Hepatocyte (in vitro differentiated cells): ENCODE data around the gene HPCAL4.

Experiments
- CTCF ChIP-seq: fragments of 200-600 bp; sonication (generic); IDR thresholded peaks from 2 replicates; pipeline ENCODE4 v1.5.1; 2016; ENCODE audit warnings: antibody characterized with exemption, mild to moderate bottlenecking; ENCODE audit not compliant: poor library complexity
- EZH2 ChIP-seq: fragments of 200-600 bp; sonication (generic); IDR thresholded peaks from 2 replicates; pipeline ENCODE4 v1.6.1; 2016; ENCODE audit warnings: antibody characterized with exemption, mild to moderate bottlenecking, borderline replicate concordance
- EZH2phosphoT487 ChIP-seq: fragments of 200-600 bp; sonication (generic); IDR thresholded peaks from one replicate; pipeline ENCODE4 v1.6.1; 2018; ENCODE audit warnings: antibody characterized with exemption, mild to moderate bottlenecking, low read depth, moderate library complexity; ENCODE audit not compliant: unreplicated experiment, severe bottlenecking

DNA sequence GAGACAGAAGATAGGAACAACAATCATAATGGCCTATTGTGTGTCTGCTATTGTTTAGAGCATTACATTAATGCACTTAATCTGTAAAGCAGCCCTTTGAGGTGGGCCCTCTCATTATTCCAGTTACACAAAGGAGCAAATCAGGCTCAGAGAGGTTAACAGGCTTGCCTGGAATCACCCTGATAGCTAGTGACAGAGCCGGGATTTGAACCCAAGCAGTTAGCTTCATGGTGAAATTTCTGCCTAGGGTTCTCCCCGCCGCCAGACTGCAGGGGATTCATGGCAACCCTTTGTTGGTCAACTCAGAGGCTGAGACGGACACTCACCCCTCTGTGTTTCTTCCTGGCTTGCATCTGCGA lies 58.9 kb downstream of the HPCAL4 start:
- TF ChIP-seq CTCF (no peak), EZH2 (no peak), EZH2phosphoT487 (no peak)
